ENCODE measurements around the gene TRAF3IP1. TPM values are rescaled to one million over a fixed set of nuclear protein-coding genes. Genes with fewer than 3 reads are reported as not detected.

TRAF3IP1 gene
- total RNA-seq, 2 experiments from 2014 or later = 7.9 to 9.2 TPM

GRCh38 chr2:238339814-238340213 is 19.5 kb downstream of the TRAF3IP1 start:
- H3K4me1 Mint-ChIP-seq = peaks cover 13% of the 10 kb centered on the region
- DNase-seq = no peak
- CTCF ChIA-PET = no interaction called here
- no peaks in the 10 kb centered on the region for H3K36me3 Mint-ChIP-seq (ENCODE audit: low read depth)
- H3K9me3 Mint-ChIP-seq = no peaks in the 10 kb centered on the region
- H3K27ac Mint-ChIP-seq = no peak overlapping the region
- H3K4me3 Mint-ChIP-seq = no peak overlapping the region
- no peaks in the 10 kb centered on the region for H3K27me3 Mint-ChIP-seq
- POLR2A ChIA-PET = no interaction called here

- POLR2A ChIA-PET = no interaction called here
- Mint-ChIP-seq H3K36me3 (ENCODE audit: low read depth) (no peaks in the 10 kb centered on the region), H3K9me3 (no peaks in the 10 kb centered on the region), H3K4me1 (peaks cover 13% of the 10 kb centered on the region), H3K27me3 (no peaks in the 10 kb centered on the region), H3K27ac (no peak overlapping the region), H3K4me3 (no peak overlapping the region)
- no peak for DNase-seq
- CTCF ChIA-PET = no interaction called here
Measured at GRCh38 chr2:238341536-238341935, 21.2 kb downstream of the TRAF3IP1 start.

- Mint-ChIP-seq H3K36me3 (ENCODE audit: low read depth) (no peaks in the 10 kb centered on the region), H3K27ac (no peak overlapping the region), H3K4me1 (peaks cover 7% of the 10 kb centered on the region), H3K27me3 (no peaks in the 10 kb centered on the region), H3K4me3 (no peak overlapping the region), H3K9me3 (no peaks in the 10 kb centered on the region)
- ChIA-PET CTCF (no interaction called here), POLR2A (no interaction called here)
- DNase-seq = no peak
Measured at GRCh38 chr2:238344035-238344434, 23.7 kb downstream of the TRAF3IP1 start.

- Mint-ChIP-seq H3K27ac (no peak overlapping the region), H3K36me3 (ENCODE audit: low read depth) (no peaks in the 10 kb centered on the region), H3K4me1 (peaks cover 3% of the 10 kb centered on the region), H3K27me3 (no peaks in the 10 kb centered on the region), H3K4me3 (no peak overlapping the region), H3K9me3 (no peaks in the 10 kb centered on the region)
- no peak for DNase-seq
- ChIA-PET POLR2A (no interaction called here), CTCF (no interaction called here)
Measured at GRCh38 chr2:238344517-238344916, 24.2 kb downstream of the TRAF3IP1 start.

DNA sequence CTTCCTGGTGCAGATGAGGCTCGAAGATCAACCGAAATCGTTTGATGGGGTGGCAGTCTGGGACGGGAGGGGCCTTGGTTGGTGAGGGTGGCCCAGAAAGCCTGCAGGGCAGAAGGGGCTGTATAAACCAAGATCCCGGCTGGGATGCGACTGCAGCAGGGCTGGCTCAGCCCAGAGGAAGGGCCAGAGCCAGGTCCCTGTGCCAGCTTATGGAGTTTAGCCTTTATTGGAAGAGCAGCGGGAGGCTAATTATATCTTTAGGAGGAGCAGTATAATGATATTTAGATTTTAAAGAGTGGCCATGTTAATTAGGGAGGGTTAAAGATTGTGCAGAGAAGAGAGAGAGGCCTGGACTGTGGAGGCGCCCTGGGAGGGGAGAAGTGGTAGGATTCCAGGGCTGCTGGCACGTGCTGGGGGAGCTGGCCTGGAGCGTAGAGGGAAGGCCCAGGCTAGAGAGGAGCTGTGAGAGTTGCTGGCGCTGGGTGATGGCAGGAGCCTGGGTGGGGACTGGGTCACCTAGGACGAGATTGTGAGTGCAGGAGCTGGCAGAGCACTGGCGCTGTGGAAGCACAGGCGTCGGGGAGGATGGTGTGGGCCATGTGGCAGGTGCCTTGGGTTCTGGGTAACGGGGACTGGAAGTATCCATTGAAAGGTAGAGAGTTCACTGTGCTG is 25.1 kb downstream of the TRAF3IP1 start:
- Mint-ChIP-seq H3K4me1 (no peaks in the 10 kb centered on the region), H3K36me3 (ENCODE audit: low read depth) (no peaks in the 10 kb centered on the region), H3K4me3 (no peak overlapping the region), H3K9me3 (no peaks in the 10 kb centered on the region), H3K27me3 (no peaks in the 10 kb centered on the region), H3K27ac (peak overlapping the region; percentile 10)
- CTCF ChIA-PET = interaction anchor here (1.3 kb wide), 1 partner anchor 19 kb away, joined by 3 read pairs; no protein-coding TSS in a partner anchor
- POLR2A ChIA-PET = no interaction called here
- DNase-seq = no peak

- H3K9me3 Mint-ChIP-seq = no peaks in the 10 kb centered on the region
- no peak for DNase-seq
- ChIA-PET POLR2A (no interaction called here), CTCF (interaction anchor here (1.3 kb wide), 1 partner anchor 20 kb away, joined by 3 read pairs; no protein-coding TSS in a partner anchor)
- H3K27ac Mint-ChIP-seq = no peak overlapping the region
- H3K4me1 Mint-ChIP-seq = no peaks in the 10 kb centered on the region
- H3K27me3 Mint-ChIP-seq = no peaks in the 10 kb centered on the region
- H3K36me3 Mint-ChIP-seq (ENCODE audit: low read depth) = no peaks in the 10 kb centered on the region
- H3K4me3 Mint-ChIP-seq = no peak overlapping the region
Measured at GRCh38 chr2:238346544-238346943, 26.2 kb downstream of the TRAF3IP1 start.

GRCh38 chr2:238350150-238350897 is 30.0 kb downstream of the TRAF3IP1 start:
- no peak for DNase-seq
- H3K4me3 Mint-ChIP-seq = no peak overlapping the region
- ChIA-PET CTCF (interaction anchor here (0.7 kb wide), 1 partner anchor 172 kb away, joined by 4 read pairs; no protein-coding TSS in a partner anchor), POLR2A (no interaction called here)
- no peaks in the 10 kb centered on the region for H3K27me3 Mint-ChIP-seq
- H3K9me3 Mint-ChIP-seq = no peaks in the 10 kb centered on the region
- no peak overlapping the region for H3K27ac Mint-ChIP-seq
- no peaks in the 10 kb centered on the region for H3K4me1 Mint-ChIP-seq
- H3K36me3 Mint-ChIP-seq (ENCODE audit: low read depth) = no peaks in the 10 kb centered on the region

GRCh38 chr2:238351315-238351714 is 31.0 kb downstream of the TRAF3IP1 start:
- Mint-ChIP-seq H3K27me3 (no peaks in the 10 kb centered on the region), H3K9me3 (no peaks in the 10 kb centered on the region), H3K4me1 (no peaks in the 10 kb centered on the region), H3K27ac (no peak overlapping the region), H3K36me3 (ENCODE audit: low read depth) (no peaks in the 10 kb centered on the region), H3K4me3 (no peak overlapping the region)
- DNase-seq = no peak
- ChIA-PET CTCF (interaction anchor here (0.7 kb wide), 1 partner anchor 173 kb away, joined by 4 read pairs; no protein-coding TSS in a partner anchor), POLR2A (no interaction called here)

DNA sequence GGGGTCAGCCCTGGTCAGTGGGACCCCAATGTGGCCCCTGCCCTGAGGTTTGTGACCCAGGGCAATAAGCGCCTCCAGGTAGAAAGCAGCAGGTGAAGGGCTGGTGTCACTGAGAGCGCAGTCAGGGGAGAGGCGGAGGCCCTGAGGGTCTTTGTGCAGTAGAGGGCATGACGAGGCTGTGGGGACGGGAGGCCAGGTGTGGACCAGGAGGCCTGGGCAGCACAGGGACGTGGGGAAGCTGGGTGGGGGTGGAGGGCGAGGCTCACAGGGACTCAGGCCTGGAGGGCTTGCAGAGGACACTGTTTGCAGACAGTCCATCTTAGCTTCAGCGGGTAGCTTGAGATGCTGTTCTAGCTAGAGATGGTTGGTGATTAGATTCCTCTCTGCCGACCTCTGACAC is 32.0 kb downstream of the TRAF3IP1 start:
- no peak for DNase-seq
- no peak overlapping the region for H3K4me3 Mint-ChIP-seq
- no peak overlapping the region for H3K27ac Mint-ChIP-seq
- no peaks in the 10 kb centered on the region for H3K36me3 Mint-ChIP-seq (ENCODE audit: low read depth)
- no peaks in the 10 kb centered on the region for H3K27me3 Mint-ChIP-seq
- peaks cover 1% of the 10 kb centered on the region for H3K4me1 Mint-ChIP-seq
- CTCF ChIA-PET = no interaction called here
- POLR2A ChIA-PET = no interaction called here
- H3K9me3 Mint-ChIP-seq = no peaks in the 10 kb centered on the region

DNA sequence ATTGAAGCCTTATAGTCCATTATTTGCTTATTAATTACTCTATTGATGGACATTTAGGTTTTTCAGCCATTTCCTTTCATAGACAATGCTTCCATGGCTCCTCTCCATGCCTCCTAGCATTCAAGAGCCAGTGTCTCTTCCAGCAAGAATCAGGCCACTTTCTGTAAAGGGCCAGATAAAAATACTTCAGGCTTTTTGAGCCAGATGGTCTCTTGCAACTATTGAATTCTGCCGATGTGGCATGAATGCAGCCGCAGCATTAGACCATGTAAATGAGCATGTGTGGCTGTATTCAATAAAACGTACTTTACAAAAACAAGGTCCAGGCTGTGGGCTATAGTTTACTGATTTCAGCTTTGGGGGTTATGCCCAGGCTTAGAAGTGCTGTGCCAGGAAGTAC is 38.5 kb downstream of the TRAF3IP1 start:
- Mint-ChIP-seq H3K27ac (peak overlapping the region; percentile 77), H3K9me3 (no peaks in the 10 kb centered on the region), H3K4me1 (peaks cover 33% of the 10 kb centered on the region), H3K4me3 (no peak overlapping the region), H3K27me3 (no peaks in the 10 kb centered on the region), H3K36me3 (ENCODE audit: low read depth) (peaks cover 10% of the 10 kb centered on the region)
- ChIA-PET POLR2A (no interaction called here), CTCF (interaction anchor here (1.1 kb wide), 1 partner anchor 103 kb away, joined by 3 read pairs; no protein-coding TSS in a partner anchor)
- no peak for DNase-seq

DNA sequence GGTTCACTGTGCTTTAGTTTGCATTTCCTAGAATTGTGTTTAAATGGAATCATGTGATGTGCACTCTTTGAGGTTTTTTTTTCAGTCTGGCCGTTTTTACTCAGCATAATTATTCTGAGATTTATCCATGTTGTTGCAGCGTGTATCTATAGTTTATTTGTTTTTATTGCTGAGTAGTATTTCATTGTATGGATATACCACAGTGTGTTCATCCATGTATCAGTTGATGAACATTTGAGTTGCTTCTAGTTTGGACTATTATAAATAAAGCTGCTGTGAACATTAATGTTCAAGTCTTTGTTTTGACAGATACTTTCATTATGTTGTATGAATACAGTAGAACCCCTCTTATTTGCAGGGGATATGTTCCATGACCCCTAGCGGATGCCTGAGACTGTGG is 39.1 kb downstream of the TRAF3IP1 start:
- peak overlapping the region; percentile 77 for H3K27ac Mint-ChIP-seq
- POLR2A ChIA-PET = no interaction called here
- CTCF ChIA-PET = no interaction called here
- H3K4me3 Mint-ChIP-seq = no peak overlapping the region
- H3K9me3 Mint-ChIP-seq = no peaks in the 10 kb centered on the region
- H3K27me3 Mint-ChIP-seq = no peaks in the 10 kb centered on the region
- peaks cover 33% of the 10 kb centered on the region for H3K4me1 Mint-ChIP-seq
- peaks cover 10% of the 10 kb centered on the region for H3K36me3 Mint-ChIP-seq (ENCODE audit: low read depth)
- no peak for DNase-seq

DNA sequence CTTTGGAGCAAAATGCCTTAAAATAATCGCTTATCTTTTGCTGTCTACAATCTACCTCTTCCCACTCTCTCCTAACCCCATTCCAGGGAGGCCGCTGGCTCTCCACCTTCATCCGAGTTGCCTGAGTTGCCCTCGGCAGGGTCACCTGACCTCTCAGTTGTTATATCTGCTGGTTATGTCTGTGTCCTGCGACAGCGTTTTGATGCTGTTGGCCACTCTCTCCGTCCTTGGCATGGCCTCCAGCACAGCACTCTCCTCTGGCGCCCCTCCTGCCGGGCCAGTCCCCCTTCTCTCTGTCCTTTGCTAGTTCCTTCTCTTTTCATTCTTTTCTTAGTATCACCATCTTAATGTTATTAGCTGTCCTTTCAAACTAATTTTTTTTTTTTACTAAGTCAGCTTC is 41.6 kb downstream of the TRAF3IP1 start:
- Mint-ChIP-seq H3K36me3 (ENCODE audit: low read depth) (peaks cover 10% of the 10 kb centered on the region), H3K4me3 (no peak overlapping the region), H3K9me3 (no peaks in the 10 kb centered on the region), H3K4me1 (peaks cover 33% of the 10 kb centered on the region), H3K27ac (no peak overlapping the region), H3K27me3 (no peaks in the 10 kb centered on the region)
- DNase-seq = no peak
- ChIA-PET POLR2A (no interaction called here), CTCF (no interaction called here)

DNA sequence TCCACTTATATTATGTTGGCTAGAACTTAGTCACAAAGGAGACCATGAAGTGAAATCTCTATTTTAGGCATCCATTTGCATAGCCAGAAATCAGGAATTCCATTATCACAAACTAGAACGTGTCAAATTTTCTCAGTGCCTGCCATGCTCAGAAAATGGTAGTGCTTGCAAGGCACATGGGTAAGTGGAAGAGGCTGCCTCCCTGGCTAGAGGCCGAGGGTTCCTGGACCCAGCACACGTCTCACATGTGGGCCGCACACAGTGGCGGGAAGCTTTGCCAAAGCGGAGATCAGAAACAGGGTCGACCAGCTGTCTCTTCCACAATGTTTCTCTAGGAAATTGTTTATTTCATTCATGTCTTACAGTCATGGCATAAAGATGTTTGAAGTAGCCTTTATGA is 42.3 kb downstream of the TRAF3IP1 start:
- peaks cover 29% of the 10 kb centered on the region for H3K4me1 Mint-ChIP-seq
- H3K27me3 Mint-ChIP-seq = no peaks in the 10 kb centered on the region
- ChIA-PET CTCF (no interaction called here), POLR2A (no interaction called here)
- H3K36me3 Mint-ChIP-seq (ENCODE audit: low read depth) = peaks cover 10% of the 10 kb centered on the region
- no peaks in the 10 kb centered on the region for H3K9me3 Mint-ChIP-seq
- DNase-seq = no peak
- no peak overlapping the region for H3K4me3 Mint-ChIP-seq
- H3K27ac Mint-ChIP-seq = no peak overlapping the region
